Right lobe of liver (tissue), 6 donors: Measurements from ENCODE around the gene CACNA1E. TPM values are rescaled to one million over a fixed set of nuclear protein-coding genes. Genes with fewer than 3 reads are reported as not detected.

Experiments
- ATAC-seq, 4 donors: fragments of 200-7000 bp; cut with Tn5 transposase; one replicate each; pipeline ENCODE4 v1.9.1; 2020; ENCODE audit warnings: mild to moderate bottlenecking in 4 of 4, moderate library complexity in 4 of 4
- DNase-seq, 3 donors: peaks; one replicate each; pipeline ENCODE4 v3.0.0-alpha.2; 2020
- H3K27ac ChIP-seq, 3 donors: fragments of 200-600 bp; one replicate each; pipeline ENCODE4 v1.8.0; 2022
- H3K27me3 ChIP-seq, 2 donors: fragments of 200-600 bp; one replicate each; pipeline ENCODE4 v1.8.0; 2022
- H3K36me3 ChIP-seq, 4 donors: fragments of 200-600 bp; sonication (generic) in 1 of 4; one replicate each; pipeline versions ENCODE4 v1.5.1 to v1.8.0; 2017 to 2022; ENCODE audit warnings: control low read depth in 1 of 4
- H3K4me1 ChIP-seq, 4 donors: fragments of 200-600 bp; sonication (generic) in 1 of 4; one replicate each; pipeline versions ENCODE4 v1.5.1 to v1.8.0; 2017 to 2022; ENCODE audit warnings: control low read depth in 1 of 4
- H3K4me3 ChIP-seq, 3 donors: fragments of 200-600 bp; one replicate each; pipeline ENCODE4 v1.8.0; 2022
- H3K9me3 ChIP-seq, 4 donors: fragments of 200-600 bp; sonication (generic) in 1 of 4; one replicate each; pipeline versions ENCODE4 v1.5.1 to v1.8.0; 2017 to 2022; ENCODE audit warnings: control low read depth in 1 of 4
- POLR2A ChIP-seq: fragments of 450-650 bp; IDR thresholded peaks from one replicate; pipeline ENCODE4 v1.6.1; 2017; ENCODE audit warnings: antibody characterized with exemption, mild to moderate bottlenecking
- WGBS: methylation state at CpG from one replicate; pipeline ENCODE4 v1.1.6; 2018; ENCODE audit warnings: low coverage, low lambda C conversion rate; ENCODE audit not compliant: insufficient coverage; ENCODE audit errors: missing lambda C conversion rate; 5-methylcytosine and 5-hydroxymethylcytosine counted together
- intact Hi-C, 2 donors: fragments of 100-400 bp; cut with DNase I; formaldehyde crosslinking; loops; one replicate each; pipeline versions ENCODE4 v1.11.2 to v1.14.1; 2022
- small RNA-seq, 2 experiments: library from RNA; depleted of rRNA; stranded (forward); fragments of <200 nt; gene quantifications; one replicate each; pipeline ENCODE3, GENCODE V24; 2016
- total RNA-seq, 6 experiments: library from RNA; depleted of rRNA in 2 of 6; stranded (reverse); fragments of >200 nt in 2 of 6; fragmentation: NEBNext Ultra II Directional in 3 of 6; extraction: Animal tissue kit (Norgen Biotek cat#: 25700) in 3 of 6; gene quantifications; one replicate each; pipeline versions ENCODE4 v1.1.0 to v1.2.4, GENCODE V29; 2016 to 2023
- TF ChIP-seq, protein P1 (sequence below), 4 donors: fragments of 200-600 bp in 3 of 4; fragments of 450-650 bp in 1 of 4; IDR thresholded peaks; one replicate each; pipeline versions ENCODE4 v1.5.1 to v1.8.0; 2016 to 2022; ENCODE audit warnings: antibody characterized with exemption in 4 of 4, mild to moderate bottlenecking in 2 of 4
- donor health status: DM: no; HTN: yes; CAD: no.
- donor health status: DM: no; HTN: no; CAD: no.
- donor health status: DM: no; HTN: no; CAD: no.
- donor health status: DM: no; HTN: yes; CAD: no.
- donor health status: DM: no; HTN: yes; CAD: no.

Gene CACNA1E
- total RNA-seq, 6 experiments from 2014 or later: 0.05 to 0.09 (median 0.06) TPM; not detected in 2

- TF ChIP-seq, protein P1, sequence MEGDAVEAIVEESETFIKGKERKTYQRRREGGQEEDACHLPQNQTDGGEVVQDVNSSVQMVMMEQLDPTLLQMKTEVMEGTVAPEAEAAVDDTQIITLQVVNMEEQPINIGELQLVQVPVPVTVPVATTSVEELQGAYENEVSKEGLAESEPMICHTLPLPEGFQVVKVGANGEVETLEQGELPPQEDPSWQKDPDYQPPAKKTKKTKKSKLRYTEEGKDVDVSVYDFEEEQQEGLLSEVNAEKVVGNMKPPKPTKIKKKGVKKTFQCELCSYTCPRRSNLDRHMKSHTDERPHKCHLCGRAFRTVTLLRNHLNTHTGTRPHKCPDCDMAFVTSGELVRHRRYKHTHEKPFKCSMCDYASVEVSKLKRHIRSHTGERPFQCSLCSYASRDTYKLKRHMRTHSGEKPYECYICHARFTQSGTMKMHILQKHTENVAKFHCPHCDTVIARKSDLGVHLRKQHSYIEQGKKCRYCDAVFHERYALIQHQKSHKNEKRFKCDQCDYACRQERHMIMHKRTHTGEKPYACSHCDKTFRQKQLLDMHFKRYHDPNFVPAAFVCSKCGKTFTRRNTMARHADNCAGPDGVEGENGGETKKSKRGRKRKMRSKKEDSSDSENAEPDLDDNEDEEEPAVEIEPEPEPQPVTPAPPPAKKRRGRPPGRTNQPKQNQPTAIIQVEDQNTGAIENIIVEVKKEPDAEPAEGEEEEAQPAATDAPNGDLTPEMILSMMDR (IDR thresholded peaks at IDR 0.05): no peak
- no peak for TF ChIP-seq POLR2A
- H3K27ac ChIP-seq: no peak overlapping the region
- DNase-seq (no peak), ATAC-seq (no peak)
- intact Hi-C loops: no loop called here
- H3K9me3 ChIP-seq: no peaks in the 10 kb centered on the region
- no peaks in the 10 kb centered on the region for H3K36me3 ChIP-seq
- no peak overlapping the region for H3K4me3 ChIP-seq
- H3K27me3 ChIP-seq: no peaks in the 10 kb centered on the region
- H3K4me1 ChIP-seq: no peaks in the 10 kb centered on the region
- 0% methylated on average over 1 of the region's 1 CpG for WGBS
Measured at GRCh38 chr1:181855380-181855779, 372.1 kb downstream of the CACNA1E start.

Small RNA genes within 50 kb of the gene (small RNA-seq; reads per million reads assigned to genes)
- gene RF00017 (0 reads per million in 2 experiments), gene RNA5SP70 (0.10 to 0.13 reads per million in 2 experiments)
